A549 (cell line): ENCODE results near the gene MAD2L1BP. TPM values are rescaled to one million over a fixed set of nuclear protein-coding genes. Genes with fewer than 3 reads are reported as not detected.

ENCODE experiments used
- ATAC-seq, 2 experiments: fragments of 200-7000 bp in 1 of 2; fragments of >200 bp in 1 of 2; cut with Nextera tagmentation in 1 of 2; cut with Tn5 transposase in 1 of 2; 3 replicates each; pipeline versions ENCODE4 v1.8.0 to v1.9.1; 2018 to 2020; ENCODE audit warnings: mild to moderate bottlenecking in 1 of 2, moderate library complexity in 1 of 2
- CTCF ChIA-PET: fragments of 300-600 bp; sonication (Branson Sonifier 250); formaldehyde crosslinking; extraction: SDS; loops from one replicate; lab custom pipeline; 2021; ENCODE audit warnings: antibody characterized with exemption, inconsistent platforms; lab: Yijun Ruan, JAX
- POLR2A ChIA-PET: fragments of 350-600 bp; formaldehyde crosslinking; extraction: SDS; loops from one replicate; lab custom pipeline; 2021; ENCODE audit warnings: antibody characterized with exemption, inconsistent platforms; lab: Yijun Ruan, JAX
- DNase-seq, 2 experiments: peaks; one replicate each; pipeline versions ENCODE4 v3.0.0 to v3.0.0-alpha.2; 2011 to 2016; ENCODE audit warnings: low read depth in 1 of 2, low spot score in 1 of 2
- FAIRE-seq: peaks from 2 replicates; lab custom pipeline; 2011; peaks lifted over from hg19 to GRCh38; lab: Jason Lieb, UNC
- H3K27ac ChIP-seq, 2 experiments: fragments of >200 bp; sonication (Bioruptor Twin); formaldehyde crosslinking; 3 replicates each; pipeline ENCODE4 v1.5.1; 2016 to 2017
- H3K4me1 ChIP-seq: fragments of >200 bp; sonication (Bioruptor Twin); formaldehyde crosslinking; 3 replicates; pipeline ENCODE4 v1.6.1; 2016
- H3K4me2 ChIP-seq: fragments of >200 bp; sonication (Bioruptor Twin); formaldehyde crosslinking; 3 replicates; pipeline ENCODE4 v1.6.1; 2016
- H3K4me3 ChIP-seq: fragments of >200 bp; sonication (Bioruptor Twin); formaldehyde crosslinking; 3 replicates; pipeline ENCODE4 v1.5.1; 2016
- H3K9me3 ChIP-seq: fragments of >200 bp; sonication (Bioruptor Twin); formaldehyde crosslinking; 3 replicates; pipeline ENCODE4 v1.6.1; 2016
- CBX2 ChIP-seq: fragments of 200-600 bp; sonication (generic); IDR thresholded peaks from 2 replicates; pipeline ENCODE4 v1.6.1; 2016; ENCODE audit warnings: low read depth, mild to moderate bottlenecking, borderline replicate concordance
- CBX8 ChIP-seq: fragments of 200-600 bp; sonication (generic); IDR thresholded peaks from 2 replicates; pipeline ENCODE4 v1.6.1; 2016
- CEBPB ChIP-seq, 2 experiments: fragments of >200 bp in 1 of 2; sonication (Bioruptor Twin) in 1 of 2; formaldehyde crosslinking in 1 of 2; IDR thresholded peaks; 2 replicates each; pipeline ENCODE4 v1.6.1; 2012 to 2016
- CHD4 ChIP-seq: fragments of 200-600 bp; sonication (generic); IDR thresholded peaks from 2 replicates; pipeline ENCODE4 v1.6.1; 2016; ENCODE audit warnings: antibody characterized with exemption, mild to moderate bottlenecking, borderline replicate concordance
- EHF ChIP-seq: fragments of 250-450 bp; sonication (Bioruptor Pico); IDR thresholded peaks from 2 replicates; pipeline ENCODE4 v1.5.0; 2020; ENCODE audit warnings: mild to moderate bottlenecking
- EHMT2 ChIP-seq: fragments of 200-600 bp; sonication (generic); IDR thresholded peaks from 2 replicates; pipeline ENCODE4 v1.6.1; 2016; ENCODE audit warnings: antibody characterized with exemption, low read depth, mild to moderate bottlenecking, moderate library complexity
- ESRRA ChIP-seq: fragments of 150-350 bp; IDR thresholded peaks from 2 replicates; pipeline ENCODE4 v1.6.1; 2014; ENCODE audit warnings: mild to moderate bottlenecking, low read length, borderline replicate concordance
- FOXS1 ChIP-seq: fragments of 250-450 bp; sonication (Bioruptor Pico); IDR thresholded peaks from 2 replicates; pipeline ENCODE4 v1.5.0; 2020; ENCODE audit warnings: mild to moderate bottlenecking, moderate library complexity
- GATA3 ChIP-seq: IDR thresholded peaks from 2 replicates; pipeline ENCODE4 v1.6.1; 2012; ENCODE audit warnings: borderline replicate concordance
- HES2 ChIP-seq: fragments of >200 bp; sonication (Bioruptor Twin); formaldehyde crosslinking; IDR thresholded peaks from 2 replicates; pipeline ENCODE4 v1.6.1; 2016
- HEYL ChIP-seq: fragments of 250-450 bp; sonication (Bioruptor Pico); IDR thresholded peaks from 2 replicates; pipeline ENCODE4 v1.8.0; 2021; ENCODE audit warnings: mild to moderate bottlenecking, moderate library complexity
- JUN ChIP-seq, 2 experiments: fragments of >200 bp; sonication (Bioruptor Twin); formaldehyde crosslinking; IDR thresholded peaks; 2 replicates in 1 of 2; 3 replicates in 1 of 2; pipeline ENCODE4 v1.6.1; 2016 to 2017
- KDM1A ChIP-seq: fragments of 200-600 bp; sonication (generic); IDR thresholded peaks from 2 replicates; pipeline ENCODE4 v1.6.1; 2016; ENCODE audit warnings: low read depth, mild to moderate bottlenecking
- MAFK ChIP-seq: fragments of 450-650 bp; IDR thresholded peaks from 2 replicates; pipeline ENCODE4 v1.6.1; 2014; ENCODE audit not compliant: partially characterized antibody
- NFE2L2 ChIP-seq: fragments of 150-350 bp; conservative IDR thresholded peaks from 2 replicates; pipeline ENCODE4 v1.6.1; 2014; ENCODE audit warnings: low read length
- PHF8 ChIP-seq: fragments of 200-600 bp; sonication (generic); IDR thresholded peaks from 2 replicates; pipeline ENCODE4 v1.6.1; 2016; ENCODE audit warnings: low read depth, mild to moderate bottlenecking, antibody characterized with exemption, moderate library complexity, borderline replicate concordance
- POLR2A ChIP-seq: IDR thresholded peaks from 2 replicates; pipeline ENCODE4 v1.6.1; 2012; ENCODE audit warnings: mild to moderate bottlenecking, low read length
- POLR2AphosphoS2 ChIP-seq: conservative IDR thresholded peaks from 2 replicates; pipeline ENCODE4 v1.6.1; 2012; ENCODE audit warnings: low read length, improper control_type of control experiment, inconsistent platforms
- RAD21 ChIP-seq, 2 experiments: fragments of >200 bp in 1 of 2; sonication (Bioruptor Twin) in 1 of 2; formaldehyde crosslinking in 1 of 2; IDR thresholded peaks in 1 of 2; conservative IDR thresholded peaks in 1 of 2; 2 replicates in 1 of 2; 3 replicates in 1 of 2; pipeline ENCODE4 v1.6.1; 2012 to 2018; ENCODE audit warnings: inconsistent platforms in 1 of 2
- RARB ChIP-seq: fragments of 250-450 bp; sonication (Bioruptor Pico); IDR thresholded peaks from 2 replicates; pipeline ENCODE4 v1.8.0; 2021; ENCODE audit warnings: mild to moderate bottlenecking, moderate library complexity
- RCOR1 ChIP-seq: fragments of 150-350 bp; IDR thresholded peaks from 2 replicates; pipeline ENCODE4 v1.6.1; 2014; ENCODE audit warnings: antibody characterized with exemption, low read length, low read depth
- SMC3 ChIP-seq: fragments of >200 bp; sonication (Bioruptor Twin); formaldehyde crosslinking; IDR thresholded peaks from 3 replicates; pipeline ENCODE4 v1.6.1; 2018; ENCODE audit warnings: inconsistent platforms
- SREBF2 ChIP-seq: fragments of 450-650 bp; IDR thresholded peaks from 2 replicates; pipeline ENCODE4 v1.6.1; 2014; ENCODE audit warnings: mild to moderate bottlenecking, moderate library complexity
- TFCP2L1 ChIP-seq: fragments of 250-450 bp; sonication (Bioruptor Pico); IDR thresholded peaks from 2 replicates; pipeline ENCODE4 v1.5.0; 2021; ENCODE audit warnings: mild to moderate bottlenecking
- TP53 ChIP-seq: fragments of 250-450 bp; sonication (Bioruptor Pico); IDR thresholded peaks from 2 replicates; pipeline ENCODE4 v1.5.0; 2021; ENCODE audit warnings: mild to moderate bottlenecking, moderate library complexity
- ZFP36 ChIP-seq: fragments of 450-650 bp; IDR thresholded peaks from 2 replicates; pipeline ENCODE4 v1.6.1; 2014; ENCODE audit warnings: borderline replicate concordance; ENCODE audit not compliant: partially characterized antibody
- ZSCAN20 ChIP-seq: fragments of 250-450 bp; sonication (Bioruptor Pico); IDR thresholded peaks from 2 replicates; pipeline ENCODE4 v1.8.0; 2022; ENCODE audit warnings: mild to moderate bottlenecking, moderate library complexity
- WGBS: methylation state at CpG from one replicate; pipeline ENCODE4 v1.1.6; 2017; ENCODE audit errors: missing lambda C conversion rate; 5-methylcytosine and 5-hydroxymethylcytosine counted together
- polyA plus RNA-seq, 4 experiments: library from polyadenylated mRNA; depleted of rRNA in 3 of 4; stranded (reverse); fragments of >200 nt; fragmentation: RNase III in 1 of 4; extraction: RNeasy Plus Mini Kit Qiagen cat#74134 plus additional on column Dnase treatment in 1 of 4; gene quantifications; 2 replicates in 3 of 4; 3 replicates in 1 of 4; pipeline ENCODE4 v1.2.3, GENCODE V29; 2011 to 2017
- TF ChIP-seq, protein P1 (sequence below): fragments of 250-450 bp; sonication (Bioruptor Pico); IDR thresholded peaks from 2 replicates; pipeline ENCODE4 v1.5.0; 2020; ENCODE audit warnings: low read depth, mild to moderate bottlenecking, moderate library complexity
- TF ChIP-seq, protein P2 (sequence below): fragments of >200 bp; sonication (Bioruptor Twin); formaldehyde crosslinking; IDR thresholded peaks from 3 replicates; pipeline ENCODE4 v1.6.1; 2016
- TF ChIP-seq, protein P3 (sequence below): fragments of 250-450 bp; sonication (Bioruptor Pico); IDR thresholded peaks from 2 replicates; pipeline ENCODE4 v1.5.0; 2021; ENCODE audit warnings: mild to moderate bottlenecking, moderate library complexity, borderline replicate concordance
- TF ChIP-seq, protein P4 (sequence below): IDR thresholded peaks from 2 replicates; pipeline ENCODE4 v1.6.1; 2012
- TF ChIP-seq, protein P5 (sequence below): fragments of 450-650 bp; IDR thresholded peaks from 2 replicates; pipeline ENCODE4 v1.6.1; 2014; ENCODE audit warnings: antibody characterized with exemption

MAD2L1BP gene
- polyA plus RNA-seq, 2 of the 4 experiments (the other 2 are of a cell fraction), result 22.0 to 26.7 TPM

DNA sequence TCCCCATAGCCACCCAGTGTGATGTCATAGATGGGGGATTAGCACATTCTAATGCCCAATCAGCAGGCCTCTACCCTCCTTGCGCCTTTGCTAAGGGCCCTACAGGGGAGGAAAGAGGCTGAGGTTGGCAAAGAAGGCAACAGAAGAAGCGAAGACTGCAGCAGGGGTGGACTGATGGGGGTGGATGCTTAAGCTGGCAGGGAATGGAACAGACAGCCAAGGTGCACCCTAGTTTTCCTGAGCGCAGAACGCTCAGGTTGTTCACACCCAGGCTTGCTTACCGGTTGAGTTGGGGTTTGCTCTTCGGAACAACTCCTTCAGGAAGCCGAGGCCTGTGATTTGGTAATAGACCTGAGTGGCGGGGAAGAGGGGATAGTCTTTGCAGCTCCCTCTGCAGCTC is 39.3 kb downstream of the MAD2L1BP start:
- FAIRE-seq, result no peak
- ChIA-PET POLR2A (no interaction called here), CTCF (interaction anchor here (1.2 to 11.5 kb wide), 5 partner anchors 7 to 404 kb away, joined by 3 to 72 read pairs (median 3); partner anchors contain the start of gene VEGFA)
- no peak overlapping the region for H3K4me2 ChIP-seq
- no peak for DNase-seq
- no peak for TF ChIP-seq JUN (IDR thresholded peaks at IDR 0.05)
- TF ChIP-seq HES2, result no peak
- TF ChIP-seq, protein P1, sequence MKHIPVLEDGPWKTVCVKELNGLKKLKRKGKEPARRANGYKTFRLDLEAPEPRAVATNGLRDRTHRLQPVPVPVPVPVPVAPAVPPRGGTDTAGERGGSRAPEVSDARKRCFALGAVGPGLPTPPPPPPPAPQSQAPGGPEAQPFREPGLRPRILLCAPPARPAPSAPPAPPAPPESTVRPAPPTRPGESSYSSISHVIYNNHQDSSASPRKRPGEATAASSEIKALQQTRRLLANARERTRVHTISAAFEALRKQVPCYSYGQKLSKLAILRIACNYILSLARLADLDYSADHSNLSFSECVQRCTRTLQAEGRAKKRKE (CRISPR knock-in tag), result no peak
- TF ChIP-seq TP53 (CRISPR knock-in tag), result no peak
- no peak for TF ChIP-seq EHF
- no peak for TF ChIP-seq CEBPB (IDR thresholded peaks at IDR 0.05)
- no peak for TF ChIP-seq ESRRA
- no peak for TF ChIP-seq KDM1A
- no peak for TF ChIP-seq SMC3
- no peak for TF ChIP-seq MAFK
- TF ChIP-seq ZSCAN20 (CRISPR knock-in tag), result no peak
- TF ChIP-seq, protein P2, sequence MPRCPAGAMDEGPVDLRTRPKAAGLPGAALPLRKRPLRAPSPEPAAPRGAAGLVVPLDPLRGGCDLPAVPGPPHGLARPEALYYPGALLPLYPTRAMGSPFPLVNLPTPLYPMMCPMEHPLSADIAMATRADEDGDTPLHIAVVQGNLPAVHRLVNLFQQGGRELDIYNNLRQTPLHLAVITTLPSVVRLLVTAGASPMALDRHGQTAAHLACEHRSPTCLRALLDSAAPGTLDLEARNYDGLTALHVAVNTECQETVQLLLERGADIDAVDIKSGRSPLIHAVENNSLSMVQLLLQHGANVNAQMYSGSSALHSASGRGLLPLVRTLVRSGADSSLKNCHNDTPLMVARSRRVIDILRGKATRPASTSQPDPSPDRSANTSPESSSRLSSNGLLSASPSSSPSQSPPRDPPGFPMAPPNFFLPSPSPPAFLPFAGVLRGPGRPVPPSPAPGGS, result no peak
- no peak for TF ChIP-seq ZFP36
- TF ChIP-seq NFE2L2, result no peak
- no peak for TF ChIP-seq CHD4
- TF ChIP-seq CBX2, result no peak
- no peak for TF ChIP-seq RAD21 (conservative IDR thresholded peaks at IDR 0.05 in 1 of 2, IDR thresholded peaks at IDR 0.05 in 1 of 2)
- TF ChIP-seq GATA3, result no peak
- no peak for TF ChIP-seq POLR2A
- TF ChIP-seq RARB (CRISPR knock-in tag), result no peak
- TF ChIP-seq, all 56 proteins: peak for 0
- ATAC-seq, result no peak
- no peak overlapping the region for H3K27ac ChIP-seq
- no peaks in the 10 kb centered on the region for H3K4me1 ChIP-seq
- WGBS, result 93% methylated on average over 8 of the region's 8 CpGs
- no peaks in the 10 kb centered on the region for H3K9me3 ChIP-seq
- H3K4me3 ChIP-seq, result no peak overlapping the region

GRCh38 chr6:43676962-43677606 is 41.4 kb downstream of the MAD2L1BP start:
- H3K27ac ChIP-seq, result no peak overlapping the region
- no peaks in the 10 kb centered on the region for H3K9me3 ChIP-seq
- 85% methylated on average over 7 of the region's 7 CpGs for WGBS
- no peak for FAIRE-seq
- TF ChIP-seq ZSCAN20 (CRISPR knock-in tag) (no peak), TFCP2L1 (CRISPR knock-in tag) (no peak), FOXS1 (CRISPR knock-in tag) (no peak), HEYL (CRISPR knock-in tag) (no peak), CBX8 (no peak), RCOR1 (no peak), HES2 (no peak), PHF8 (no peak), SREBF2 (no peak), SMC3 (no peak), NFE2L2 (no peak), ZFP36 (no peak), EHMT2 (no peak), POLR2AphosphoS2 (no peak)
- TF ChIP-seq, protein P3, sequence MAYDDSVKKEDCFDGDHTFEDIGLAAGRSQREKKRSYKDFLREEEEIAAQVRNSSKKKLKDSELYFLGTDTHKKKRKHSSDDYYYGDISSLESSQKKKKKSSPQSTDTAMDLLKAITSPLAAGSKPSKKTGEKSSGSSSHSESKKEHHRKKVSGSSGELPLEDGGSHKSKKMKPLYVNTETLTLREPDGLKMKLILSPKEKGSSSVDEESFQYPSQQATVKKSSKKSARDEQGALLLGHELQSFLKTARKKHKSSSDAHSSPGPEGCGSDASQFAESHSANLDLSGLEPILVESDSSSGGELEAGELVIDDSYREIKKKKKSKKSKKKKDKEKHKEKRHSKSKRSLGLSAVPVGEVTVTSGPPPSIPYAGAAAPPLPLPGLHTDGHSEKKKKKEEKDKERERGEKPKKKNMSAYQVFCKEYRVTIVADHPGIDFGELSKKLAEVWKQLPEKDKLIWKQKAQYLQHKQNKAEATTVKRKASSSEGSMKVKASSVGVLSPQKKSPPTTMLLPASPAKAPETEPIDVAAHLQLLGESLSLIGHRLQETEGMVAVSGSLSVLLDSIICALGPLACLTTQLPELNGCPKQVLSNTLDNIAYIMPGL, result no peak
- TF ChIP-seq, protein P4, sequence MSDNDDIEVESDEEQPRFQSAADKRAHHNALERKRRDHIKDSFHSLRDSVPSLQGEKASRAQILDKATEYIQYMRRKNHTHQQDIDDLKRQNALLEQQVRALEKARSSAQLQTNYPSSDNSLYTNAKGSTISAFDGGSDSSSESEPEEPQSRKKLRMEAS, result no peak
- TF ChIP-seq, protein P5, sequence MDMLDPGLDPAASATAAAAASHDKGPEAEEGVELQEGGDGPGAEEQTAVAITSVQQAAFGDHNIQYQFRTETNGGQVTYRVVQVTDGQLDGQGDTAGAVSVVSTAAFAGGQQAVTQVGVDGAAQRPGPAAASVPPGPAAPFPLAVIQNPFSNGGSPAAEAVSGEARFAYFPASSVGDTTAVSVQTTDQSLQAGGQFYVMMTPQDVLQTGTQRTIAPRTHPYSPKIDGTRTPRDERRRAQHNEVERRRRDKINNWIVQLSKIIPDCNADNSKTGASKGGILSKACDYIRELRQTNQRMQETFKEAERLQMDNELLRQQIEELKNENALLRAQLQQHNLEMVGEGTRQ, result no peak
- TF ChIP-seq, all 56 proteins: peak for 0
- CTCF ChIA-PET, result interaction anchor here (0.6 to 3.2 kb wide), 6 partner anchors 10 to 640 kb away, joined by 3 to 18 read pairs (median 3); no protein-coding TSS in a partner anchor
- Histone ChIP-seq H3K4me3 (no peak overlapping the region), H3K4me1 (no peaks in the 10 kb centered on the region), H3K4me2 (no peak overlapping the region)
- ATAC-seq, result no peak
- POLR2A ChIA-PET, result interaction anchor here (1.7 kb wide), 1 partner anchor 9 kb away, joined by 4 read pairs; no protein-coding TSS in a partner anchor
- no peak for DNase-seq
